Measurements from ENCODE around the gene ELP5. TPM values are rescaled to one million over a fixed set of nuclear protein-coding genes. Genes with fewer than 3 reads are reported as not detected.

Gene ELP5
- total RNA-seq, 2 donors from 2014 or later = 28.1 to 70.7 TPM

- no peak for TF ChIP-seq CTCF (IDR thresholded peaks at IDR 0.05)
- Histone ChIP-seq H3K4me1 (peaks cover 0 to 65% of the 10 kb centered on the region in 2 donors), H3K27ac (peak overlapping the region; percentile 97), H3K4me3 (peak overlapping the region; percentile 91), H3K27me3 (no peaks in the 10 kb centered on the region), H3K9me3 (no peaks in the 10 kb centered on the region), H3K36me3 (peaks cover 55% of the 10 kb centered on the region)
- no peak for DNase-seq (ENCODE audit: low spot score)
Measured at GRCh38 chr17:7221278-7222092, 30.5 kb upstream of the ELP5 start.

GRCh38 chr17:7222093-7222971 is 29.7 kb upstream of the ELP5 start:
- Histone ChIP-seq H3K9me3 (no peaks in the 10 kb centered on the region), H3K4me3 (no peak overlapping the region), H3K36me3 (peaks cover 64% of the 10 kb centered on the region), H3K4me1 (peaks cover 0 to 57% of the 10 kb centered on the region in 2 donors), H3K27ac (no peak overlapping the region), H3K27me3 (no peaks in the 10 kb centered on the region)
- no peak for TF ChIP-seq CTCF (IDR thresholded peaks at IDR 0.05)
- no peak for DNase-seq (ENCODE audit: low spot score)

GRCh38 chr17:7222972-7223292 is 29.1 kb upstream of the ELP5 start:
- TF ChIP-seq CTCF (IDR thresholded peaks at IDR 0.05) = no peak
- peaks cover 68% of the 10 kb centered on the region for H3K36me3 ChIP-seq
- H3K4me1 ChIP-seq = peaks cover 0 to 51% of the 10 kb centered on the region in 2 donors
- no peaks in the 10 kb centered on the region for H3K27me3 ChIP-seq
- no peak overlapping the region for H3K4me3 ChIP-seq
- DNase-seq (ENCODE audit: low spot score) = no peak
- H3K9me3 ChIP-seq = no peaks in the 10 kb centered on the region
- no peak overlapping the region for H3K27ac ChIP-seq

GRCh38 chr17:7223375-7223774 is 28.6 kb upstream of the ELP5 start:
- no peak for DNase-seq (ENCODE audit: low spot score)
- TF ChIP-seq CTCF (IDR thresholded peaks at IDR 0.05) = no peak
- H3K4me3 ChIP-seq = no peak overlapping the region
- no peaks in the 10 kb centered on the region for H3K9me3 ChIP-seq
- H3K27ac ChIP-seq = no peak overlapping the region
- H3K27me3 ChIP-seq = no peaks in the 10 kb centered on the region
- peaks cover 0 to 47% of the 10 kb centered on the region in 2 donors for H3K4me1 ChIP-seq
- H3K36me3 ChIP-seq = peaks cover 73% of the 10 kb centered on the region

- Histone ChIP-seq H3K36me3 (peaks cover 80% of the 10 kb centered on the region), H3K27ac (no peak overlapping the region), H3K4me1 (peaks cover 0 to 39% of the 10 kb centered on the region in 2 donors), H3K27me3 (no peaks in the 10 kb centered on the region), H3K4me3 (no peak overlapping the region), H3K9me3 (no peaks in the 10 kb centered on the region)
- DNase-seq (ENCODE audit: low spot score) = no peak
- no peak for TF ChIP-seq CTCF (IDR thresholded peaks at IDR 0.05)
Measured at GRCh38 chr17:7224110-7224509, 27.9 kb upstream of the ELP5 start.

Data from right atrium auricular region (tissue), 2 donors.